GM18507 (cell line): ENCODE measurements around the gene CGNL1.

Experiments used
- DNase-seq: peaks from one replicate; pipeline ENCODE4 v3.0.0; 2011; ENCODE audit warnings: low read depth; ENCODE audit not compliant: insufficient read length; ENCODE audit errors: extremely low spot score
- FAIRE-seq: peaks from 2 replicates; lab custom pipeline; 2011; peaks lifted over from hg19 to GRCh38; lab: Jason Lieb, UNC

The CGNL1 gene

DNA sequence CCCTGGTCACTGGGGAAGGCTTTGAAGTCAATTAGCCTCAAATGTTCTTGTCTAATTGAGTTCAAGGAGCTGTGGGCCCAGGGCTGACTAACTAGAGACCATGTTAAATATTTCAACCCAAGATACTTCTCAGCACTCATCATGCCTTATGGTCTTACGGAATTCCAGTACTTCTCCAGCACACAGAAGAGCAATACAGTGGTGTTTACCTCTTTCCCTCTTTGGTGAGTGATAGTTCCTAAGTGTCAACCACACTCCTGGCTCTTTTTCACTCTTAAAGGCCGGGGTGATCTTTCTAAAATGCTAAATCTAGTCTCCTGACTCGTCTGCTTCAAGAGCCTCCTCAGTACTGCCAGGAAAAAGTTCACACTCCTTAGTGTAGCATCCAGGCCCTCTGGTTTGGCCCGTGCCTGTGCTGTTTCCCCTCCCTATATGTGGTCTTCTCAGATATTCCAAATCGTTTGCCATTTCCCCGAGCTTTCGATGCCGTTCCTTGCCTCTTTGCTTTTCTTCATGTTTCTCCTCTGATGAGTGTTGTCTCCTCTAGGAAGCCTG lies 220.1 kb downstream of the CGNL1 start:
- no peak for FAIRE-seq
- no peak for DNase-seq

DNA sequence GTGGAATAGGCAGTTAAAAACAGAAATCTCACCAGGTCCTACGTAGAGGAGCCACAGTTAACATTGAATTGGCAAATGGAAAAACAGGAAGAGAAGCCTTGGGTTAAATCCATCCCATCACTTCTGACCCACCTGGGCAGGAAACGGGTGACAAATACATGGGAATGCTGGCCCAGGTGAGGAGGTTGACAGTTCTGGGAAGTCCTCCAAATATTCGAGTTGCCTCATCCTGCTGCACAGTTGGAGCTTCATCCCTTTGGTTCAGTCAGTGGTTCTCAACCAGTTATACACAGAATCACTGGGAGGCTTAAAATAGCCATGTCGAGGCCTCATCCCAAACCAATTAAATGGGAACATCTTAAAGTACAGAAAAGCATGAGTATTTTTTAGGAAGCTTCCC lies 220.7 kb downstream of the CGNL1 start:
- DNase-seq (no peak), FAIRE-seq (no peak)

DNA sequence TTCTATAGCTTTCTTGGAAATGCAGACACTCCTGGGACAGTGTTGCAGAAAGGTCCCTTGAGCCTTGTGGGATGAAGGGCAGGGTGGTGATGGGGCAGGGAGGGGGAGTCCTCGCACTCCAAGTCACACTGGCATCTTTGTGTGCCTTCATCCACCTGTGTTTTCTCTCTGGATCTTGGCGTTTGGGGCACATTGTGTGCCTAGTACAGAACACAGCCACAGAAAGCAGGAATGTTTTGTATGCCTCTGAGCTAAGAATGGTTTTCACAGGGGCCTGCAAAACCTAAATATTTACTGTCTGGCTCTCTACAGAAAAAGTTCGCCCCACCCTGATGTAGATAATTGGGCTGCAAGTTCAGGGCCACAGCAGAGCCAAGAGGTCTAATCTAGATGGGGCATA lies 221.1 kb downstream of the CGNL1 start:
- FAIRE-seq (no peak), DNase-seq (no peak)

DNA sequence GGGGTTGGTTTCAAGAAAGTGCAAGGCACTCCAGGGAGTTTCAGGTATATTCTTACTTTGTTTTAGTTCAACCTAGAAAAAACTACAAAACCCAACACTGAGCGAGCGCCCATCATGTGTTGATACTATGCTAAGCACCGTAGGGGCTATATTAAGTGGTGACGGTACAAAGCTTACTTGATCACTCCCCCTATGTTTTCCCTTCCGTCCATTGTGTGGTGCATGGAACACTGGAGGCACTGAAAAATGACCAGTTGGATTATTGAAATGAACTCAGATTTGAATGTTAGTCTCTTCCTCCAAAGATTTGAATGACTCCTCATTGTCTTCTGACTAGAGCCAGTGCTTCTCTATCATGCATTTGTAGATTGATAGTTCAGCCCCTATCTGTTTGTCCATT lies 222.0 kb downstream of the CGNL1 start:
- FAIRE-seq (no peak), DNase-seq (no peak)

- no peak for FAIRE-seq
- DNase-seq = no peak
These were observed 223.0 kb downstream of the CGNL1 start for GRCh38 chr15:57599296-57599810.

DNA sequence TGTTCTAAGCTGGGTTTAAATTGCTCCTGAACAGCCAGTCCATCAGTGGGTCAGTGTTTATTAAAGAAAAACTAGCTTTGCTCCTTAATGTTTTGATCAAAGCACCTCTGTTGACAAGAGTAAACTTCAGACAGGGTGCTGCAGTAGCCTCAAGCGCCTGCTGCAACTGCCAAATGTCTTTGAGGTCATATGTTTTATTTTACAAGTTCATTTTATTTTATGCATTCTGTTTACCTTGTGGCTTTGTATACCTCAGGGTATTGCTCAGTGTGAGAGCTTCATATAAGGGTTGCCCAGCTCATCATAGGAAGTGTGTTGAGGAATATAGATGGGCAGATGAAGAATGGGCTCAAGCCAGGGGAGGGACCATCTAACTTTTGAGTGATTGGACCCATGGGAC lies 223.9 kb downstream of the CGNL1 start:
- FAIRE-seq = no peak
- DNase-seq = no peak
